NB4 (cell line): Measurements from ENCODE around the gene TFPI.

Experiments used
- DNase-seq: peaks from one replicate; pipeline ENCODE4 v3.0.0; 2010; ENCODE audit warnings: low read depth
- H3K4me3 ChIP-seq: one replicate; pipeline ENCODE4 v1.5.1; 2011; ENCODE audit warnings: mild to moderate bottlenecking, low read depth, low read length, moderate library complexity
- MYC ChIP-seq: IDR thresholded peaks from 2 replicates; pipeline ENCODE4 v1.6.1; 2011; ENCODE audit warnings: low read depth, low read length
- POLR2A ChIP-seq: IDR thresholded peaks from 2 replicates; pipeline ENCODE4 v1.6.1; 2011; ENCODE audit warnings: mild to moderate bottlenecking; ENCODE audit not compliant: insufficient read length; ENCODE audit errors: extremely low read depth
- TF ChIP-seq, protein P1 (sequence below): IDR thresholded peaks from one replicate; pipeline ENCODE4 v1.5.1; 2012; ENCODE audit warnings: low read depth, low read length
- TF ChIP-seq, protein P2 (sequence below): IDR thresholded peaks from 2 replicates; pipeline ENCODE4 v1.6.1; 2011; ENCODE audit warnings: low read depth, low read length

Gene TFPI

DNA sequence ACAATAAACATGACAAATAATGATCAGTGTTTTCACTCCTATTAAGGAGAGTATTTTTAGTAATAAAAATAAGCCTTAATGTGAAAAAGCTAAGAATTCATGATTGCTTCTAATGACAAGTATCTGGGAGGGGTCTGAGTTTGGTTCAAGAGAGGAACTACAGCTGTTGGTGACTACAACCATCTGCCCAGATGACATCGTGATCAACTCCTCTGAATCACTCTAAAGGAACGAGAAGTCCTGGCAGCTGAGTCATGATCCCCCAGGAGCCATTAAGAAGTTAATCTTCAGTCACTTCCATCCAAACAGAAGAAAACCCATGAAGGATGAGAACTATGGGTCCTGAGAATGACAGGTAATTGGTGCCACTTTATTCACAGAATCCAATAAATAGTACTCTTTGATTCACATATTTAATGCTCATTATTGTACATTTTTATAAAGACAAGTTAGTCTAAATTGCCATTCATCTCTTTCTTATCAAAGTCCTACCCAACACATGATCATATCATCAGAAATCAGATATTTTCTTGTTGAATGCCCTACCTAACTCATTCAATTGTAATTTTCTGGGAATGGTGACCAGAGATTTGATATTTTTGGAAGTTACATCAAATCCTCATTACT, 6.8 kb downstream of the TFPI start:
- H3K4me3 ChIP-seq = no peak overlapping the region
- DNase-seq = peak; percentile 68
- no peak for TF ChIP-seq MYC
- no peak for TF ChIP-seq POLR2A

DNA sequence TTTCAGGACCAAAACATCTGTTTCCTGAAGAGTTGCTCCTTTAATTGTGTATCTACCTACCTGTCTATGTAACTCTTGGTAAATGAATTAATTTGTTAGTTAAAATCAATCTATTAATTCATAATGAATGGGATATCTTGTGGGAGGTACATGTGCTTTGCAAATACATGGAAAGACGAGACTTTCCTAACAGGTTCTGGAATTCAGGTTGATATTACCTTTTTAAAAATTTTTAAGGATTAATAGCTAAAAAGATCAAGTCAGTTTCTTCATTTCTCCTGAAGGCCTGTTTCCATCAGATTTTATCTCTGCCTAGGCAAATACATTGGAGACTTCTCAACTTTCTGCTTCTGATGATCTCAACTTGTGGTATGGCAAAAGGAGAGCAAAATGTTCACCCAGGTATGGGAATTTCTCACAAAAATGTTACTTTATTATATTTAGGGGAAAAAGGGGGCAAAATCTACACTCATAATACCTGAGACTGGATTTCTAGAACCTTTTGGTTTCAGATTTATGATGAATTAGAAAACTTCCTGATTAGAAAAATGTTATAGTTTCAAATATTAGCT, 7.4 kb downstream of the TFPI start:
- no peak for DNase-seq
- TF ChIP-seq, protein P1, sequence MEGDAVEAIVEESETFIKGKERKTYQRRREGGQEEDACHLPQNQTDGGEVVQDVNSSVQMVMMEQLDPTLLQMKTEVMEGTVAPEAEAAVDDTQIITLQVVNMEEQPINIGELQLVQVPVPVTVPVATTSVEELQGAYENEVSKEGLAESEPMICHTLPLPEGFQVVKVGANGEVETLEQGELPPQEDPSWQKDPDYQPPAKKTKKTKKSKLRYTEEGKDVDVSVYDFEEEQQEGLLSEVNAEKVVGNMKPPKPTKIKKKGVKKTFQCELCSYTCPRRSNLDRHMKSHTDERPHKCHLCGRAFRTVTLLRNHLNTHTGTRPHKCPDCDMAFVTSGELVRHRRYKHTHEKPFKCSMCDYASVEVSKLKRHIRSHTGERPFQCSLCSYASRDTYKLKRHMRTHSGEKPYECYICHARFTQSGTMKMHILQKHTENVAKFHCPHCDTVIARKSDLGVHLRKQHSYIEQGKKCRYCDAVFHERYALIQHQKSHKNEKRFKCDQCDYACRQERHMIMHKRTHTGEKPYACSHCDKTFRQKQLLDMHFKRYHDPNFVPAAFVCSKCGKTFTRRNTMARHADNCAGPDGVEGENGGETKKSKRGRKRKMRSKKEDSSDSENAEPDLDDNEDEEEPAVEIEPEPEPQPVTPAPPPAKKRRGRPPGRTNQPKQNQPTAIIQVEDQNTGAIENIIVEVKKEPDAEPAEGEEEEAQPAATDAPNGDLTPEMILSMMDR = no peak
- TF ChIP-seq, protein P2, sequence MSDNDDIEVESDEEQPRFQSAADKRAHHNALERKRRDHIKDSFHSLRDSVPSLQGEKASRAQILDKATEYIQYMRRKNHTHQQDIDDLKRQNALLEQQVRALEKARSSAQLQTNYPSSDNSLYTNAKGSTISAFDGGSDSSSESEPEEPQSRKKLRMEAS = no peak
- TF ChIP-seq POLR2A (no peak), MYC (no peak)

DNA sequence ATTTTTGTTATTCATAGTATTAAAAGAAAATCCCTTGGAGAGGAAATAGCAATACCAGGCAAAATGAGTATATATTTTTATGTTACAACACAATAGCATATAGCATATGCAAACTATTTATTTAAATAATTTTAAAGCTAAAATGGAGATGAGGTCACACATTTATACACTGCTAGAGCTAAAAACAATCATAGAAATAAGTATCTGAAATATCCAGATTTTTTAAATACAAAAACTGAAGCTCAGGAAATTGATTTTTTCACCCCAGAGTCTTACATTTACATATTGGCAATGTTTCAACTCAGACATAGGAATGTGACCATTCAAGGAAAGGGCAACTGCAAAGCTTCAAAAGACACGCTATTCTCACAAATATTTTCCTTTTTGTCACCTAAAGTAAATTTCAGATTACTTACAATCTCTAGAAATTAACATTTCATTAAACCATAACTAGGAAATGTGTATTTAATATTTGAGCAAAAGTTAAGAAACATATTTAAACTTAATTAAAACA, 8.9 kb downstream of the TFPI start:
- H3K4me3 ChIP-seq = no peak overlapping the region
- no peak for TF ChIP-seq MYC
- TF ChIP-seq, protein P2 = no peak
- TF ChIP-seq, protein P1 = no peak
- no peak for TF ChIP-seq POLR2A
- no peak for DNase-seq

More for the DNA sequence above, 7.4 kb downstream of the TFPI start:
- no peak overlapping the region for H3K4me3 ChIP-seq

DNA sequence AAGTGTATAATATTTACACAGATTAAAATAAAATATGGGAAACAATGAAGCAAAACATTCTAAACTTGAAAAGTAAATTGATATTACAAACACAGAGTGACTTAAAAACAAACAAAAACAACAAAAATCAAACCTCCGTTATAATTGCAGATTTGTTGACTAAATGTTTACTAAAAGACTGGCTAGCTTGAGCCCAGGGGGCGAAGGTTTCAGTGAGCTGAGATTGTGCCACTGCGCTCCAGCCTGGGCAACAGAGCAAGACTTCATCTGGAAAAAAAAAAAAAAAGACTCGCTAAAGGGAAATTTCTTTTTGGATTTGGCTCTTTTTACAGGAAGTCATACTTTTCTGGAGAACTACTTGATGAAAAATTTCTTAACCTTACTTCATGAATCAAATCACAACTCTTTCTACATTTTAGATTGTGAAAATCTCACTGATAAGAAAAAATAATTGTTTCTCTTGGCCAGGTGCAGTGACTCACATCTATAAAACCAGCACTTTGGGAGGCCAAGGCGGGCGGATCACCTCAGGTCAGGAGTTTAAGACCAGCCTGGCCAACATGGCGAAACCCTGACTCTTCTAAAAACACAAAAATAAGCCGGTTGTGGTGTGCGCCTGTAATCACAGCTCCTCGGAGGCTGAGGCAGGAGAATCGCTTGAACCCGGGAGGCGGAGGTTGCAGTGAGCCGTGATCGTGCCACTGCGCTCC, 9.7 kb downstream of the TFPI start:
- H3K4me3 ChIP-seq = no peak overlapping the region
- TF ChIP-seq, protein P1 = no peak
- TF ChIP-seq, protein P2 = no peak
- TF ChIP-seq POLR2A (no peak), MYC (no peak)
- no peak for DNase-seq

DNA sequence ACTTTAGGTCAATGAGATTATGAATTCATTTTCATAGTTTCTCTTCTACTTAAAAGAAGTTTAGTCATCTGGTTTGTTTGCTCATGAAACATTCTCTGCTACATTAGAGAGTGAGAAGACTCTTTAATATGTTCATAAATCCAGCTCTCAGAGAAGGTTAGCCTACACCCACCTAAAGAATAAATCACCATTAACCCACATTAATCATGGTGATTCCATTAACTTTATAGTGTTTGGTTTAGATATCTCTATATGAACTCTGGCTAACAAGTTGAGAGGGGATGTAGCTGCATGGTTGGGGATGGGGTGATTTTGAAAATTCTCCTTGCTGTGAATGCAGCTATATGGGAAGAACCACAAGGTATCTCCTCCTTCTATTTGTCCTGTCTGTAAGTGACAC, 10.7 kb downstream of the TFPI start:
- TF ChIP-seq POLR2A (no peak), MYC (no peak)
- TF ChIP-seq, protein P1 = no peak
- TF ChIP-seq, protein P2 = no peak
- no peak overlapping the region for H3K4me3 ChIP-seq
- DNase-seq = no peak

DNA sequence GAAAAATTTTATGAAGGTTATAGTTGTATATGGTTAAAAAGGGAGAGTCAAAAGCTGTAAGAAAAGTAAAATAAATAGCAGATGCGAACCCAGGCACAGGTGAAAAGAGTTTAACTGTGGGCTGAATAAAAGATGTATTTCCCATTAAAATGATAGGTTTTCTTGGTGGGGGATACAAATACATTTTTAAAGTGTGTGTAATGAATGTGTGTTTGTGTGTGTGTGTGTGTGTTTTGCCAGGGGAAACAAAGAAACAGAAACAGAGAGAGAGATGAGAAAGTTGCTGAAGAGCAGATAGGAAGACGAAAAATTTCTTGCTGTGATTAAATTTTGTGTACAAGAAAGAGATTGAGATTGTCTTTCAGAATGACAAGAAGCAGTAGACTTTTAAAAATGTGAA, 12.1 kb downstream of the TFPI start:
- H3K4me3 ChIP-seq = no peak overlapping the region
- TF ChIP-seq MYC (no peak), POLR2A (no peak)
- TF ChIP-seq, protein P2 = no peak
- TF ChIP-seq, protein P1 = no peak
- DNase-seq = no peak
